Esophagus mucosa (tissue), 1 donor: ENCODE data around the gene SLC4A1. TPM values are rescaled to one million over a fixed set of nuclear protein-coding genes. Genes with fewer than 3 reads are reported as not detected.
A peak's percentile ranks its signal among the peaks of the same experiment; 100 is the strongest.

Source experiments
- ATAC-seq: fragments of 200-7000 bp; cut with Tn5 transposase; one replicate; pipeline ENCODE4 v1.9.1; 2020
- total RNA-seq: library from RNA; stranded (reverse); gene quantifications from one replicate; pipeline ENCODE4 v1.2.4, GENCODE V29; 2023
- donor health status: DM: yes; HTN: yes; CAD: no.

SLC4A1 gene
- total RNA-seq = not detected

DNA sequence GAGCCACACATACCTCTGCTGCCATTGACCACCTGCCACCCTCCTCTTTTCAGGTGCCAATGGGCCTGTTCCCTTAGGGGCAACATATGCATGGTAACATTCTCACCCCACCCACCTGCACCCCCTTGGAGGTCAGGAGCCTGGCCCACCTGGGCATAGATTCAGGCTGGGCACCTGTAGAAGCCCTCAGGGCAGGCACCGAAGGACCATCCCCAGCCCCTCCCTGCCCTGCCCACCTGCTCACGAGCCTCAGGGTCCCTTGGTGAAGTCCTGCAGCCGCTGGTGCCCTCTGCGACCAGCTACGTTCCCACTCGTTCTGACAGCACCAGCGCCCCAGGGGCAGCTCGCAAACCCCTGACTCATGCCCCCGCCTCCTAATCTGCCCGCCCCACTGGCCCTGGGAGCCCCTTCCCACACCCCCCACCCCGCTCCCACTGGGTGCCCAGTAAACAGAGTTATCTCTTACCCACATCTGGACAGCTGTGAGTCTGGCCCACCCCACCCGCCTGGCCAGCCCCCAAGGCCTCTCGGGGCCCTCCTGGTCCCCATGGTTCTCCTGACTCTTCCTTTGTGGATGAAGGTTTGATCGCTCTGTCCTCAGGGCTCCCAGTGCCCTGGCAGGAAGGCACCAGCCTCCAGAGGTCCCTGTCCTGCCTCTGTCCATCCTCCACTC lies at the start of gene SLC4A1:
Gene SLC4A1 (minus strand): TSS at position 318 of the 673 bp plus-strand sequence. CDS start 5,269 bp downstream, outside the sequence.
- ATAC-seq = no peak

DNA sequence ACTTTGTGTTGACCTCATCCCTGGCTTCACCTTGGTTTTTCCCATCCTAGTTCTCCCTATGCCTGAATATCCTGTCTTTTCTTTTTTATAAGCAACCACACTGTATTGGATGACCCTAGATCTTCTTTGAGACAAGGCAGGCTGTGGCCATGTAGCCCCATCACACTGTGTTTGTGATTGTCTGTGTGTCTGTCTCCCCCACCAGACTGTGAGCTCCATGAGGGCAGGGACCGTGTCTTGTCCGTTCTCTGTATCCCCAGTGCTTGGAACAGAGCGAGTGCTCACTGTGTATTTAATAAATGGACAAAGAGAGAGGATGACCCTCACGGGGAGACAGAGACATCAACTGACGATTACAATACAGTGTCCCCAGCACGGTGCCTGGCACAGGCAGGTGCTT lies 49.6 kb upstream of the SLC4A1 start:
- no peak for ATAC-seq

DNA sequence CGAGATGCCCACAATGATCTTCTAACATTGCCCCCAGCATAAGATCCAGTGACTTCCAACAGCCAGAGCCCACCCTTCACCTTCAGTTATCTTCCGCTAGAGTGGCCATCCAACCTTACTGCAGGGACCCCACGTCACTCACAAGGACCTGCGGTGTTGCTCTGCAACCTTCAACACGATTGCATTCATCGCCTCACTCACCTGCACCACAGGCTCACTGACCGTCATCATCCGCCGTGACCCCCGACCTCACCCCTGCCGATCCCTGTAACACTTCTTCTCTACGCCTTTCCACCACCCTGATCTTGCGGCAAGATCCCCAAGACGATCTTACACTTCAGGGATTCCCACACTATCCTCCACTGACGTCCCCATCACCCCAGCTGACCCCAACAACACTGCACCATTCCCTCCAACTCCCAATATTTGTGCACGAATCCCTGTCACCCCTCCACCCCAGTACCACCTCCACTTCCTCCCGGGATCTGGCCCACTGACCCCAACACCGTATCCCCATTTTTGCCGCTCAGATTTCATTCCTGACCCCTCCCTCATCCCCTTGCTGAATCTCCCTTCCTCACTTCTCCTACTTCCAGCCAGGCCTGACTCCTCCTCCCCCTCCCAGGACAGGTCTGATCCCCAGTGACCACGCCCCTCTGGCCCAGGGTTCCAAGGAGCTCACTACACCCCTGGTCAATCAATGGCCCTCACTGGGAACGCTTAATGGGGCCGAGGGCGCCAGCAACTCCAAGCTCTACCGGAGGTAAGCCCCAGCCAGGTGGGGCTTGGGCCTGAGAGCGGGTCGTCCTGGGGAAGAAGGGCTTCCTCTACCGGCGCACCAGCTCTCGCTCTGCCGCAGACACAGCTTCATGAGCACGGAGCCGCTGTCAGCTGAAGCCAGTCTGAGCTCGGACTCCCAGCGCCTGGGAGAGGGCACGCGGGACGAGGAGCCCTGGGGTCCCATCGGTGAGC lies 48.1 kb upstream of the SLC4A1 start:
- no peak for ATAC-seq

DNA sequence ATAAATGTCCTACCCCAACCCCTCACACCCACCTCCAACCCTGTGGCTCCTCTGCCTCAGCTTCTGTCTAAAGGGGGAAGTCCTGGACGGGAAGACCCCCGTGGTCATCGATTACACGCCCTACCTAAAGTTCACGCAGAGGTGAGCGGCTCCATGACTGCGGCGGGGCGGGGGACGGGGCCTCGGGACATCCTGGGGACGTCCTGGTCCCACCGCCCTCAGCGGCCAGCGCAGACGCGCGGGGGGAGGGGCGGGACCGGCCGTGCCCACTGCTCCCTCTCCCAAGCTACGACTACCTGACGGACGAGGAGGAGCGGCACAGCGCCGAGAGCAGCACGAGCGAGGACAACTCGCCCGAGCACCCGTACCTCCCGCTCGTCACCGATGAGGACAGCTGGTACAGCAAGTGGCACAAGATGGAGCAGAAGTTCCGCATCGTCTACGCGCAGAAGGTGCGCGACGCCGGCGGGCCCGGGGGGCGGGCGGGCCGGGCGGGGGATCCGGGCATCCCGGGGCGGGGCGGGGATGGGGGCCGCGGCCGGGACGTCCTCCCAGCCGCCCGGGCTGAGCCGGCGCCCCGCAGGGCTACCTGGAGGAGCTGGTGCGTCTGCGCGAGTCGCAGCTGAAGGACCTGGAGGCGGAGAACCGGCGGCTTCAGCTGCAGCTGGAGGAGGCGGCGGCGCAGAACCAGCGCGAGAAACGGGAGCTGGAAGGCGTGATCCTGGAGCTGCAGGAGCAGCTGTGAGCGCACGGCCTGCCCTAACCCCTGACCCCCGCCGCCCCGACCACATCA lies 47.1 kb upstream of the SLC4A1 start:
- ATAC-seq = peak; percentile 15

DNA sequence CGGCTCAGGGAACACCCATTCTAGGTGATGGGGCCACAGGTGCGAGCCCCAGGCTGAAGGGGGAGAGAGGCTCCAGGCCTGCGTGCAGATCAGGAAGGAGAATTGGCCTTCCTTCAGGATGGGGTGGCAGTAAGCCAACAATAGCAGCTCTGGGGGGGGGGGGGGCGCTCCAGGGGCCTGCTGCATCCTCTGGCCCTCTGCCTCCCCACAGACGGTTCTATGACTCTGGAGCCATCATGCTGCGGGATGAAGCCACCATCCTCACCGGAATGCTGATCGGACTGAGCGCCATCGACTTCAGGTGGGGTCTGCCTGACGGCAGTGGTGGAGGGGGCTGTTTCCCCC lies 46.6 kb upstream of the SLC4A1 start:
- ATAC-seq = no peak

DNA sequence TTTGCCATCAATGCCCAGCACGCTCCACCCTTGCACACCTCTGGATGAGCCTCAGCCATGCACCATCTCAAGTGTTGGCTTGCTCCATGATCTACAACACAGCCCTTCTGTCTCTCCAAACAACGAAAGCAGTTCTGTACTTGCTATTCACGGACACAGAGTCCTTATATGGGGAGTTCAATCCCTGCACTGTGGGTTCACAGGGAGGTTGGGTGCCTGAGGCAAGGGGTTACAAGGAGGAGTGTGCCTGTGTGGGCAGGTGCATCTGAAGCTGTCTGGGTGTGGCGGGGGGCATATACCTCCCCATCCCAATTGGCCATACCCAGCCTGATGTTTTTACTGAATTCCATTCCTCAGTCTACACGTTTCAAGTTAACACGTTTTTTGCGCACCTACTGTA lies 46.1 kb upstream of the SLC4A1 start:
- peak; percentile 9 for ATAC-seq

DNA sequence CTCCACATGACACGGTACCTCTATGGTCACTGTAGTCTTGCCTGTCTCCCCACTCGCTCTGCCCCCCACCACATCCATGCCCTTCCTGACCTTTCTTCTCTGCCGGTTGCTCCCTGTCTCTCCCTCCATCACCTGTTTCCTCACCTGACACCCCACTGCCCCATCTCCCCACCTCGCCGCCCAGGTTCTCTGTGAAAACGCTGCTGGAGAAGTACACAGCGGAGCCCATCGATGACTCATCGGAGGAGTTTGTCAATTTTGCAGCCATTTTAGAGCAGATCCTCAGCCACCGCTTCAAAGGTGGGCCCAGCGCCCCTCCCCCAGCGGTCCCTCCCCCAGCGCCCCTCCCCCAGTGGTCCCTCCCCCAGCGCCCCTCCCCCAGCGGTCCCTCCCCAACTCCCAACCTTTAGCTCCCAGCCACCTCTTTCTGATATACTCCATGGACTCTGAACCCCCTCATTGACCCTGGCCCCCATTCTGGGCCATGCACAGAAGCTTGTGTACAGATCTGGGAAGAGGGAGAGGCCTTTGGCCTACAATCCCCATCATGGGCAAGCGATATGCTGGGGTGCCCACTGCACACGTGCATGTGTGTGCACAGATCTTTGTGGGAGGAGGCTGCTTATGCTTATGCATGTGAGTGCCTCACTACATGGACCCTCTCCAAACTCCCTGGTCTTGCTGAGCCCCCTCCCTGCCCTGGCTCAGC lies 44.6 kb upstream of the SLC4A1 start:
- no peak for ATAC-seq

DNA sequence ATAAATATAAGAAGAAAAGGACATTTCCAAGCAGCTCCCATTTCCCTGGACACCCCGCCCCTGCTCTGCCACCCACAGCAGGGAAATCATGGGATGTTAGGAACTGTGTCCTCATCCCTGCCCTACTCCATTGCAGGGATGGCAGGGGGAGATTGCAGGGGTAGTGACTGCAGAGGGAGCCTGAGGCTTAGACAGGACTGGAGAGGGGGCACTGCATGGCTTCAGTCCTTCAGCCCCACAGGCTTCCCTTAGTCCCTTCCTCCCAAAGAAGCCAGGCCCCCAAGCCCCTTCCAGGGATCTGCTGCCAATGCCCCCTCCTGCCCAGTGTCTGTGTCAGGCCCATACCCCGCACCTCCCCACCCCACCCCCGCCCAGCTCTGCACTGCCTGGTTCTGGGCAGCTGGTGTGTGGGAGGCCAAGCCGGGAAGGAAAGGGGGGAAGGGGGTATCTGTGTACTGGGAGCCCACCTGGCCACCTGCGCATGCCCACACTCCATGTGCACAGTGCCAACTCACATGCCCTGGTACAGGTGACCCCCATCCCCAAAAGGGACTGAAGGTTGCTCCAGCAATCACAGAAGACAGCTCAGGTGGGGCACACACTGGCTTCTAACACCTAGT lies 43.7 kb upstream of the SLC4A1 start:
- no peak for ATAC-seq

DNA sequence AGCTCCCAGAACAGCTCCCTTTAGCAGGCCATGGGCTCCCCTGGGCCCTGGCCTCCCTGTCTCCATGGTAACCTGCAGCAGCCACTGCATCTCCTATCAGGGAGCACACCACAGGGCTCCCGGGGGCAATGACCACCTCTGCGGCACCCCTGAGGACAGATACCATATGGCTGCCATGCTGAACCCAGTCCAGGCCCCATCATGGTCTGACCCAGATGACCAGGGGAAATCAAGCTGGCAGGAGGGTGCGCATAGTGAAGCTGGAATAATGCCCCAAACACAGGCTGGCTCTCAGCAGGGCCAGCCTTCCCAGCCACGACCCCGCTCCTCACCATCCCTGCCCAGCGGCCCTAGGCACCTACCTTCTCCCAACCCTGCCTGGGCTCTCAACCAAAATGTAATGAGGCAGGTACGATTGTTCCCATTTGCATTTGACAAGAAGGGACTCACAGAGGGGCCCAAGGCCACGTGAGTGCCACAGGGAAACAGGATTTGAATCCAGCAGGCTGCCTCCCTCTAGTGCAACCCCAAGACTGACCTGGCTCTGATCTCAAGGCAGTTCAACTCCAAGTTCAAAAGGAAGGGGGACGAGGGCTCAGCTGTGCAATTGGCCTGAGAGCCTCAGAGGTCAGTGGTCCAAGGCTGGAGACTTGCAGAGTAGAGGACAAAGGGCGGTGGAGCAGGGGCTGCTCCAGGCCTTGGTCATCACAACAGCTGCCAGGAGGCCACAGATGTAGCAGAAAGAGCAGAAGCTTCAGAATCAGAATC lies 42.9 kb upstream of the SLC4A1 start:
- ATAC-seq = no peak

DNA sequence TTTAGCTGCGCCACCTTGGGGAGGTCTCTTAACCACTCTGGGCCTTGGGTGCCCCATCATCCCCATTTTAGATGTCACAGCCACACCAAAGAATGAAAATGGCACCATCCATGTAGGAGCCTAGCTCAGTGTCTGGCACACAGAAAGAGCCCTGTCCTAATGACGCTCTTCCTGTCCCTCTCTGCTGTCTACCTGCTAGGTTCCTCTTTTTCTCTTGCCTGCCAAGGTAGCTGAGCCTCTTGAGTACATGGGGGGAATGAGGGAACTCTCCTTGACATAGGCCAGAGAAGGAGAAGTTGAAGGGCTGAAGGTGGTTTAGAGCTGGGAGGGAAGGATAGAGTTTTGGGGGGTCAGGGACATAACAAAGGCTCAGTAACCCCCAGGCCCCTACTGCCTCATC lies 42.3 kb upstream of the SLC4A1 start:
- ATAC-seq = no peak

DNA sequence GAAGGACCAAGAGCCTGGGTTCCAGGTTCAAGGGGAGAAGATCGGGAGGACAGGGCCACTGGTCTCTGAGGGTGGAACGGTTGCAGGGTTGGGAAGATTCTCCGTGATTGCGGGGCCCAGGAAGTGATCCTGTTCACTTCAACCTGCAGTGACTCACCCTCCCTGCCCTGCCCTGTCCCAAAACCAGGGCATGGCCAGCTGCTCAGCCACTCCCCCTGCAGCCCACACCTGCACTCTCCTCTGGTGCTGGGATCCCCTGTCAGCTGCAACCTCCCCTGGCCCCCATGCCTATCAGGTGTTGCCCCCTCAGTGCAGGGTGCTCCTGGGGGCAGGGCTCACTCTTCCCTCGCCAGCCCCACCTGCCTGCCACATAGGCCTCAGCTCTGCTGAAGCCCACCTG lies 41.5 kb upstream of the SLC4A1 start:
- peak; percentile 73 for ATAC-seq

DNA sequence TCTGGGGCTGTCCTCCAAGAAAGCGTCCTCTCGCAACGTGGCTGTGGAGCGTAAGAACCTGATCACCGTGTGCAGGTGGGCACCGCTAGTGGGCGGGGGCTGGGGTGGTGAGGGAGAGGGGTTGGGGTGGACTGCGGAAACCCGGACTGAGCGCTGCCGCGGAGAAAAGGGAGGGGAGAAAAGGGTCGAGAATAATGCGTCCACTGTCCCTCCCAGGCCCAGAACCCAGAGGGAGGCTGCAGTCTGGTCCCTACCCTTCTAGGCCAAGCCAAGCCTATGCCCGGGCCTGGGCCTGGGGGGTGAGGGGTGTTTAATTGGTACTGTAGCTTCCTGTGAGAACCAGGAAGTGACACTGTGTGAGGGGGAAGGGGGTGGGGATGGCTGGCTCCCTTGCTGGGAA lies 40.9 kb upstream of the SLC4A1 start:
- peak; percentile 21 for ATAC-seq

DNA sequence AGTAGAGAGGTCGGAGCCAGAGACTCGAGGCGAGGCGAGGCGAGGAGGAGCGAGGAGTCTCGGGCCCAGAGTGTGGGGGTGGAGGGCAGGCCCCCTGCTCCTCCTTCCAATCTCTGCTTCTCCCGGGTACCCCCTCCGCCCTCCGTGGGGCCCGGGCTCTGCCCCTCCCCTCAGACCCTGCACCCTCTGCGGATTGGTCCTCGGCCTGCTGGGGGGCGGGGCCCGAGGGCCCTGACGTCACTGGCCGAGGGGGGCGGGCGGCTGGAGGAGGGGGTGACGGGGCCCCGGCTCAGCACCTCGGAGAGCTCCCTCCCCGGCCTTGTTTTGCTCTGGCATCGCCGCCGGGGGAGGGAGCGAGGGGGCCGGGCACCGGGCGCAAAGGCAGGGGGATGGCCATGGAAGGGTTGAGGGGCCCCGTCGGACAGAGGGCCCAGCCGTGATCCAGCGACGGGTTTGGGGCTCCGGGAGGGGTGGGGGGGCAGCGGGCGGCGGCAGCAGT lies 40.4 kb upstream of the SLC4A1 start, which contains the start of gene RUNDC3A:
Gene RUNDC3A (plus strand): TSS at position 282 of the 499 bp plus-strand sequence. CDS start 232 bp downstream, outside the sequence.
- peak; percentile 77 for ATAC-seq

DNA sequence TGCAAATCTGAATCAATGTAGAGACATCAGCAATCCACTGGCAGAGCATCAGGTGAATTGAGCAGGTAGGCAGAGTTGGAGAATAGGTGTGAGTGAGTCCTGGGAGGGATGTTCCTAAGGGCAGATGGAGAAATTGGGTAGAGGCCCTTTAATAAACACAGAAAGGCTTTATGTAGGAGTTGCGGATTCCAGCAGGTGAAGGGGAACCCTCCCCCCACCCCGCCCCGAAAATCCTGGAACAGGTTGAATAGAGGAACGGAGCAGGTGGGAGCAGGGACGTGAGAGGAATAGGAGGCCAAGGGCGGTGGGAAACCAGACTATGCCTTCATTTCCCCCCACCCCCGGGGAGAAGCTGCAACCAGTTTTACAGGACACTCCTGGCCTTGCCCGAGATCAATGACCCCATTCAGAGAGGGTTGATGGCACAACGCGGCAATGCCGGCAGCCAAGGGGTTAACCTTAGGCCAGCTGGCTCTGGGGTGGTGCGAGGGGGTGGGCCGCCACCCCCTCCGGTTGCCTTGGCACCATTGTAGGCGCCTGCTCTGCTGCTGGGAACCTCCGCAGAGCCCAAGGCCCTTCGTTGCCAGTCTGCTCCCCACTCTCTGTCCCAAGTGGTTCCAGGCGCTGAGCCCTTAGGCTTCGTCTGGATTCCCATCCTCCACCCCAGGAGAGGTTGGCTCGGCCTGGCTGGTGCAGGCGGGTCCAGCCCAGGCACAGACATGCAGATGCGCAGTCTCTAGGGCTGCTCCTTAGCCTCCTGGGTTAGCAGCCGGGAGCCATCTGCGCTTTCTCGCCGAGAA lies 39.7 kb upstream of the SLC4A1 start:
- ATAC-seq = peak; percentile 64

DNA sequence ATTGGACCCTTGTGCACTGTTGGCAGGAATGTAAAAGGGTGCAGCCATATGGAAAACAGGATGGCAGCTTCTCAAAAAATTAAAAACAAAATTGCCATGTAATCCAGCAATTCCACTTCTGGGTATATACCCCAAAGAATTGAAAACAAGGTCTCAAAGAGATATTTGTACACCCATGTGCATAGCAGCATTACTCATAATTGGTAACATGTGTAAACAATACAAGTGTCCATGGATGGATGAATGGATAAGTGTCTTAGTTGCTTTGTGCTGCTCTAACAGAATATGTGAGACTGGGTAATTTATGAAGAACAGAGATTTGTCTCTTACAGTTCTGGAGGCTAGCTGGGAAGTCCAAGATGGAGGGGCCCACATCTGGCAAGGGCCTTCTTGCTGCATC lies 36.7 kb upstream of the SLC4A1 start:
- ATAC-seq = no peak

DNA sequence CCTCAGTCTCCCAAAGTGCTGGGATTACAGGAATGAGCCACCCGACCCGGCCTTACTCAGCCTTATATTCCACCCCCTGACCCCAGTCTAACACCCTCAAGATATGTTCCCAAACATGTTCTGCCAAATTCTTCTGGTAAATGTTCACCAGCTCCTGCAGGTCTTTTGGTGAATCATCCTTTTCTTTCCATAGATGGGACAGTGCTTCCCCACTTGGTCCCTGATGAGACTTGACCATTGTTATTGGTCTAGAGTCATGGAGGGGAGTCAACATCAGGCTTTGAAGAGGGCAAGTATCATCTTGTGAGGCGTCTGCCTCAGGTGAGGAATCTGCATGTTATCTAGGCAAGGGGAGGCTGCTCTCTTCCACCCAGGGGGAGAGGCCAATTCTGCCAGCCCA lies 30.0 kb upstream of the SLC4A1 start:
- peak; percentile 61 for ATAC-seq

DNA sequence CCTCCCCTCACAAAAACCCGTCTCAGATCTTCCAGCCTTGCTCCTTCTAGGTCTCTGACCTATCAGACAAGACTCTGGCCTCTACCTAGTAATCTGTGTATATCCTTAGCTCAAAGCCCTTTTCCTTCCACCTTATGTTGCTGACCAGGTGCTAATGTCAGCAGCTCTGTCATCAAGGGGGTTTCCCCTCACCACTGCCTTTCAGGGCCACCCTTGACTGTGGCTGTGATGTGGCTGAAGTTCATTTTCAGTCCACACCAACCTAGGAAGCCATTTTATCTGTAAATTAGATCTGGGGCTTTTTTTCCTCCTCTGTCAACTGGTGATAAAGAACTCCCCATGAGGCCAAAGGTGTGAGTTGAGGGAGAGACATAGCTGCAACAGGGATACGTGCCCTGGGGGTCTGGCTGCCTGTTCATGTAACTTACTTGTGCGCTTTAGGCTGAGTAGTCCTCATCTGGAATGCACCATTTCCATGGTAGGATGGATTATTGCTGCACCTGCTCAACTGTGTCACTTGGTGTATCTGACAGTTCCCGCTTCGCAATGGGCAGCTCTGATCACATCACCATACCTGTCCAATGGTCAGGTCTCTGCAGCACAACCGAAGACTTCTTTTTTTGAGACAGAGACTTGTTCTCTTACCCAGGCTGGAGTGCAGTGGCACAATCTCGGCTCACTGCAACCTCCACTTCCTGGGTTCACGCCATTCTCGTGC lies 25.7 kb upstream of the SLC4A1 start:
- no peak for ATAC-seq

DNA sequence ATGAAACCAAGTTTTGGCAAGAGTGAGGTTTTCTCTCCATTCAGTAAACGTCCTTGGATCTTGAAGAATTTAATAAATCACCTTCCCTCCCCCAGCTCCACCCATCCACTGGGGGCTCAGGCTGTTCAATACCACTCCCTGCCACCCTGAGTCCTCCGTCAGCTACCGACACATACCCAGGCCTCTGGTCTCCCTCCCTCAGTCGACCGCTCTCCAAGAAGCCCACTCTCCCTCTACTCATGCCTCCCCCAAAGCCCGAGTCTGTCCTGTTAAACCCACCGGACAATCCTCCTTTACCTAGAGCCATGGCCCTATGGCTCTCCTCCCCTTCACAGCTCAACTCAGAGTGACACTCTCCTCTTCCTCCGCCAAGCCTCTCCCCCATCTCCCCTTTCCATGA lies 19.7 kb upstream of the SLC4A1 start:
- no peak for ATAC-seq

DNA sequence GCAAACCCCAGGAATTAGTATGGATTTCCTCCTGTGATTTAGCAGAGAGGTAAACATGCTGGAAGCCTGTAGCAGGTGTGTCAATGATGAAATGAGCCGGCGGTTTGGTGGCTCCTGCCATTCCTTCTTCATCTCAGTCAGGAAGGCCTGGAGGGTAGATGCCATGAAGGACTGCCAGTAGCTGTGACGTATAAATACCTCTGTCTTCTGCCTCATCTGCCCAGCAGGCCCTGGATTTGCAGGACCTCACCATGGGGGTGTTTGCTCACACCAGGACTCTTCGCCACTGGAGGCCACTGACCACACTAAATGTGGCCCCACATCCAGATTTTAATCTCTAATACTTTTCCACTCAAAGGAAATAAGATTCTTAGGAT lies 16.1 kb upstream of the SLC4A1 start:
- no peak for ATAC-seq
